Embryonic facial prominence (tissue), 1 donor: ENCODE measurements around the gene ANKRD39.
"Not testable (repeated sequence)": the region's sequence is repeated elsewhere in the genome, so short reads cannot be mapped to it uniquely, and the experiment has no call there.

ENCODE experiments used
- DNase-seq: peaks from one replicate; pipeline ENCODE4 v3.0.0-alpha.2; 2016; ENCODE audit errors: extremely low spot score

The ANKRD39 gene

DNA sequence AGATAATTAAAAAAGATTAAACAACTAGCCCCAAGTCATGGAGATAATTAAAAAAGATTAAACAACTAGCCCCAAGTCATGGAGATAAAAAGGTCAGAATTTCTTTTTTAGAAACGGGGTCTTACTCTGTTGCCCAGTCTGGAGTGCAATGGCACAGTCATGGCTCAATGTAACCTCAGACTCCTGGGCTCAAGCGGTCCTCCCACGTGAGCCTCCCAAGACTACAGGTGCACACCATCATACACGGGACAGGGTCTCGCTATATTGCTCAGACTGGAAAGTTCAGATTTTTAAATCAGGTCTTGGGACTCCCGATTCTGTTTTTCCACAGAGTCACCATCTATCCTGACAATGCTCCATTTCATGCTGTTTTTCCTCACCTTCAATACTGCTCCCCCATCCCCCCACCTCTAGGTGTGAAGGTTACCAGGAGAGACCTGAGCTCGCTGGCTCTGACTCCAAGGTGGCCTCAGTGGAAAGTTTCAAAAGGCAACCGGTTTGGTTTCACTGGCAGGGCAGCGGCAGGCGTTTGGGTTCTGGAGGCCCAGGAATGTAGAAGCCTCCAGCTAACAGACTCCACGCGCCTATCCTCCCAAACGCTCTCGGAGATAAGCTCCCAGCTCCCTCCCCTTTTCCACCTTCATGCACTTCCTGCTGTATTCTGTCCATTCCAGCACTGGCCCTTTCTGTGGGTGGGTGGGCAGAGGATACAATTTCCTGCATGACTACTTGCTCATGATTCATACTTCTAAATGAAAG, 15.0 kb upstream of the ANKRD39 start:
- DNase-seq = no peak

DNA sequence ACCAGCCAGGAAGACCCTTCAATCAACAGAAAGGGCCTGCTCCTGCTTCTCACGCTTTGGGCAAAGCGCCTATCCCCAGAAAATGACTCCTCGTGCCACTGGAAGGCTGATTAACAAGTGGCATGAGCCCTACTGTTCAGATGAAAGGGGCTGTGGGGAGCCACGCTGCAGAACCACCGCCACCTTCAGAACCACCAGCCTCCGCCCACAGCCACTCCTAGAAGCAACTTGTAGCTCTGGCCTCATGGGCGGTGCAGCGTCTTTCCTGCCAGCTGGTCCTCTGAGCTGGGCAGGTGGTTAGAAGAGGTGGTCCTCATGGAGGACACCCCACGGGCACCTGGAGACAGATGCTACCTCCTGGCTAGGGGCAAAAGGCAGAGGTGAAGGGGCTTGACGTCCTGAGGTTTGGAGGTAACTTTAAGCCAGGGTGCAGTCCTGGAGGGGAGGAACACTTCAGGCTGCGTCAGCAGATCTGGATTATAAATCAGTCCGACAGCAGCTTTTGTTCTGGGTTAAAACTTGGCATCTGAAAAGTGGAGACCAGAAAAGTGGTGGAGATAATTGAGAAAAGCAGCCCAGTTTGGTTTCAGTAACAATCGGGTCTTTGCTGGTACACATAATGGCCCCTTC, 12.9 kb upstream of the ANKRD39 start:
- DNase-seq = no peak

DNA sequence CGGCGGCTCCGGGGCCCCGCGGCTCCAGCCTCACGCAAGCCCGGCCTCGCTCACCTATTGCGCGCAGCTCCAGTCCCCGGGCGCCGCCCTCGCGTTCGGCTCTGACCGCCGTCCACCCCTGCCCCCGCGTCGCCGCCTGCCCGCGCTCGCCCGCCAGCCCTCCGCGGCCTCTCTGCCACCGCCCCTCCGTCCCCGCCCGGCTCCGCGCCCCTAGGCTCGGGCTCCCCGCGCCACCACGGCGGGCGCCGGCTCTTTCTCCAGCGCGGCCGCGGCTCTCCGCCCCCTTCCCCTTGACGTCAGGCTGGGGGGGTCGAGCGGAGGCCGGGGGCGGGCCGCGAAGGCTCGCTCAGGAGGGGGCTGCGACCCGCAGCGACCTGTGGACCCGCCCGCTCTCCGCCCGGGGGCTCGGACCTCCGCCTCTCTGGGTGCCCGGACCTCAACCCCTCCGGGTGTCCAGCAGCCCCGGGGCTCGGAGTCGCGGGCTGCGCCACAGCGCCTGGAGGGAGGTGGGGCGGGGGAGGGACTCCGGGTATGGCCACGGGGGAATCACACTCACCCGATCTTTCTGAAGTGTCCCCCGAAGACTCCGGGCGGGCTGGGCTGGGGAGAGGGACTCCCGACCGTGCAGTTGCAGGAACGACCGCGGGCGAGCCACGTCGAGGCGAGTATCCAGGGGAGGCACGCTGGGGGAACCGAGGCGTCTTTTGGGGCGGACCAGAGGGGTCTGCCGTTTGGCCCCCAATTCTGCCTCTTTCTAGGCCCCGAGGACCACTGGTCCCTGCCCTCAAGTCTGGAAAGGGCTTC, 12.2 kb upstream of the ANKRD39 start, which contains the start of gene SEMA4C:
SEMA4C (minus strand) TSS at position 259 of the 804 bp plus-strand sequence. CDS start 2,194 bp downstream, outside the sequence.
- no peak for DNase-seq

DNA sequence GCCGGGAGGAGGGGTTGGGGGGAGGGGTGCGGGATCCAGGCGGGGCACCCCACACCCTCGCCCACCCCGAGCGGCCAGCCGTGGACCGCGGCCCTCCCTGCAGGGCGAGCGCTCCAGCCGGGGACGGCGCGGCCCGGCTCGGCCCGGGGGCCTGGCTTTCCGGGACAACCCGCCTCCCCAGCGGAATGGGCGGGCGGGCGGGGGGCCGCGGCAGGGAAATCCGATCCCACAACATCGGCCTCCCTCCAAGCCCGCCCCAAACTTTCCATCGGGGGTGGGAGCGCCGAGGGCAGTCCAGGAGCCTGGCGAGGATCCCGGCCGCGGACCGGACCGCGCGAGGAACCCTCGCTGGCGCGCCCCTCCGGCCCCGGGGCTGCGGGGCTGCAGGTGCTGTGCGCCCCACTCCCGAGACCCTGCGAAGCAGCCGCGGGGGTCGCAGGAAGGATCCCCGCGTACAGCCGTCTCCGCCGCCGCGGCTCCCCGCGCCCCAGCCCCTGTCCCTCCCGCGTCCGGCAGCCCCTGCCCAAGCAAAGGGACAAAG, 11.5 kb upstream of the ANKRD39 start:
- no peak for DNase-seq

DNA sequence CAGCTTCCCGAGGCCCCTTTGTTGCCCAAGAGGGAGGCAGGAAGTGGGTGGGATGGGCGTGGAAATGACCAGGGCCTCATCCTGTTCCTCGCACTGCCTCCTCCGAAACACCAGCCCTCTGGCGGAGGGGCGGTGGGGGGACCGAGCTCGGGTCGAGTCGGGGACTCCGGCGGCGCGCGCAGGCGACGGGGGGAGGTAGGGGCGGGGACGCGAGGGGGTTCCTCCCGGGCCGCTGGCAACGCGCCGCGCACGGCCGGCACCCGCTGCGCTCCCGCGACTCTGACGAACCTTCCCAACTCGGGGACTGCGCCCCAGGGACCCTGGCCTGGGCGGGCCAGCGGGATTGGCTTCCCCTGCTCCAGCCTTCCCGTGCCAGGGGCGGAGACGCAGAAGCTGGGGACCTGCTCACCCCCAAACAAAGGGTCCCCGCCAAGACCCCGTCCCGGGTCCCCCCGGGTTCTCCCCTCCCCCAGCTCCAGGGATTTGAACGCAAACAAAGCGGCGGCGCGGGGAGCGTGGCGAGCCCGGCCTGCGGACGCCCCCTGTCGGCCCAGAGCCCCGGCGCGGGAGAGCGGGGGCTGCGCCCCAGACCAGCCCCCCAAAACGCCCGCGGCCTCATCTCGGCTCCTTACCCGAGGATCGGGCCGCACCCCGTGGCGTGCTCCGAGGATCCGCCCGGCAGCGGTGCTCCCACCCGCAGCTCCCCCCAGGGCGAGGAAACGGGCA, 10.9 kb upstream of the ANKRD39 start:
- no peak for DNase-seq

DNA sequence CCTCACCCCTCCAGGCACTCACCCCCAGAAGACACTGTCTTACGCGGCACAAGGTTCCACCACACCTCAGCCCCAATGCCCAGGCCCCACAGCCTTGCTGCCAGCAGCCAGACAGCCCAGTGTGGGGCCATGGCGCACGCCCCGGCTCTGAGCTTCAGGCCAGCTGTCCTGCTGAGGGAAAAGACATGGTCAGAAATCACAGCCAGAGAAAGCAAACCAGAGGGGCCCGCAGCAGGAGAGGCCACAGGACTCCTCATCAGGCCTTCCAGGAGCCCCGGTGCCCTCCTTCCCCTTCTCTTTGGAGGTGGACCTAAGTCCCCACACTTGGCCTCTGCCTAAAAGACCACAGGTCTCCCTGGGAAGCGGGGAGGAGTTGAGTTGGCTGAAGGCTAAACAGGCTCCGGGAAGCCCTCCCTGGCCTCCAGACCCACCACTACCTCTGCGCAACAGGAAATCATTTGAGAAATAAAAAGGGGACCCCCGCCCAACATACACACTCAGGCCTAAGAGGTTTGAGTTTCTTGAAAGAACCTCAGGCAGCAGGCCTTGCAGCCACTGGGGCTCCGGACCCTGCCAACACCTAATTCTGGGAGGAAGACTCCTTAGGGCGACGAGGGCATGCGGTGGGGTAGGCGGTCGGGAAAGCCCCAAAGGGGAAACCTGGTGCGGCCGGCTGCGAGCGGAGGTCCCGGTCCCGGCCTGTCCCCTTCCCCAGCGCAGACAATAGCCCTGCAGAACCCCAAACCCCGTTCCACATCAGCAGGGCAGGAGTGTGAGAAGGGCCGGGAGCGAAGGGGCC, 10.1 kb upstream of the ANKRD39 start:
- no peak for DNase-seq

DNA sequence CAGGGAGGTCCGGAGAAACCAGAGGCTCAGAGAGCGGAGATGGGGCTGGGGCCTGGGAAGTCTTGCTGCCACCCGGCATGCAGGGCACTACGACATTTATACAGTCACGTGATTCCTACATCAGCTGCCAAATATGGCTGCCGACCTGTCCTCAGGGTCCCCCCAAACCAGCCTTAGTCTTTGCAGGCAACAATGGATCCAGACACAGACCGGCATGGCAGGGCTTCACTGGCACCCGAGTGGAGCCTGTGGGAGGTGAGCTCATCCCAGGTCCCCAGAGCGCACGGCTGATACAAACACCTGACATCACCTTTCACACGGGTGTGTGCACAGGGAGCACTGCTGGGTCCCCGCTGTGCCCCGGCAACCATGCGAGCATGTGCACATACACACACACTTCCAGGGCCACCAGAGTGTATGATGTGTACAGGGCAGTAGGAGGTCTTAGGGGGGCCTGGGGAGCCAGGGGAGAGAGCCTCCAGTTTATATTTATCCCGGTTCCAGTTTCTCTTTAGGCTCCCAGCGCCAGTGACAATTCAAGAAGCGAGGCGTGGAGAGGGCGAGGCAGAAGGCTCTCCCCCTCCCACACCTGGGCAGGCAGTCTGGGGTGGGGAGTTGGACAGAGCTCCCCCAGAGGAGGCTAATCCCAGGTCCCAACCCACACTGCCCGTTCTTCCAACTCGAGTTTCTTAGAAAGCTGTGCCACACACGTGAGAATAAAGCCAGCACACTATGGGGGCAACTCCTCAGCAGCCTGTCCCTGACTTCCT, 9.4 kb upstream of the ANKRD39 start:
- DNase-seq = no peak

DNA sequence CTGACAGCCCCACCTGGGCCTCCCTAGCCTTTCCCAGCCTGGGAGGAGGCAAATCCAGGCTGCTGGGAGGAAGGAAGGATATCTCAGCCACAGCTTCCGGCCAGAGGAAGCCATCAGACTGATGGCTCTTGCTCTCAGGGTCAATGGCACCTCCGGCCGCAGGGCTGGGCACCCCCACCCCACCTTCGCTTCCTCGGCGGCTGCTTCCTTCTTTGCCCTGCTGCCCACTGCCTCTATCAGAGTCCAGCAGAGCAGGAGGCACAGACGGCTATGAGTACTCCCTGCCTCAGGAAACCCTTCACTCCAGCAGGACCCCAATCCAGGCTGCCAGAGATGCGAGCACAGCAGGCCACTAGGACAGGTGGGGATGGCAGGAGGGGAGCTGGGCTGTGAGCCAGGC, 8.8 kb upstream of the ANKRD39 start:
- DNase-seq = no peak

DNA sequence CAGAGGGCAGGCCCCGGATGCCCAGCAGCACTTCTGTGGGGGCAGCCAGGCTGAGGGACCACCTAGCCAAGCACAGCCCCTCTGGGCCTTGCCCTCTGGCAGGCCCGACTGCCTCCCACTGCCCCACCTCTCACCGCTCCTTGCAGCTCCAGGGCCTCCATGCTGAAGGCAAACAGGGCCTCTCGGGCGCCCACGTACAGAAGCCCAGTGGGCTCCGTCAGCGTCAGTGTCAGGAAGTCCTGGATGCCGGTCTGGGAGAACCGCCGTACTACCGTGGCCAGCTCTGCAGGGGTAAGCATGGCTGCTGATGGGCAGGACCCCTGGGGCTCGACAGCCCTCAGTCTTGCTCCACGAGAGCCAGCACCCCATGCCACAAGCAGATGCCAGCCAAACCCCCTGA, 8.3 kb upstream of the ANKRD39 start:
- no peak for DNase-seq

DNA sequence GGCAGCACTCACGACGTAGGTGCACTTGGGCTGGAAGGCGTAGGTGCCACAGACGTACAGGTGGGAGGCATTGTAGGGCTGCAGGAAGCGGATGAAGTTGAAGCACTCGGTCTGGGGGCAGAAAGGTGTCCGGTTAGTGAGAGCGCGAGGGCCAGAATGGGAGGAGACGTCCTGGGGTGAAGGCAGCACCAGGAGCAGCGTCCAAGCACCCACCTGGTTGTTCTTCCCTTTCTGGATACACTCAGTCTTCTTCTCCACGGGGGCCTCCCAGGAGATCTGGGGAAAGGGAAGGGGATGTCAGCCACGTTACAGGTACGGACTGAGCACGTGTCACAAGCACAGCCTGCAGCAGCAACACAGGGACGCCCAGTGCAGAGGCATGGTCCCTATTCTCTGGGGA, 7.8 kb upstream of the ANKRD39 start:
- no peak for DNase-seq

DNA sequence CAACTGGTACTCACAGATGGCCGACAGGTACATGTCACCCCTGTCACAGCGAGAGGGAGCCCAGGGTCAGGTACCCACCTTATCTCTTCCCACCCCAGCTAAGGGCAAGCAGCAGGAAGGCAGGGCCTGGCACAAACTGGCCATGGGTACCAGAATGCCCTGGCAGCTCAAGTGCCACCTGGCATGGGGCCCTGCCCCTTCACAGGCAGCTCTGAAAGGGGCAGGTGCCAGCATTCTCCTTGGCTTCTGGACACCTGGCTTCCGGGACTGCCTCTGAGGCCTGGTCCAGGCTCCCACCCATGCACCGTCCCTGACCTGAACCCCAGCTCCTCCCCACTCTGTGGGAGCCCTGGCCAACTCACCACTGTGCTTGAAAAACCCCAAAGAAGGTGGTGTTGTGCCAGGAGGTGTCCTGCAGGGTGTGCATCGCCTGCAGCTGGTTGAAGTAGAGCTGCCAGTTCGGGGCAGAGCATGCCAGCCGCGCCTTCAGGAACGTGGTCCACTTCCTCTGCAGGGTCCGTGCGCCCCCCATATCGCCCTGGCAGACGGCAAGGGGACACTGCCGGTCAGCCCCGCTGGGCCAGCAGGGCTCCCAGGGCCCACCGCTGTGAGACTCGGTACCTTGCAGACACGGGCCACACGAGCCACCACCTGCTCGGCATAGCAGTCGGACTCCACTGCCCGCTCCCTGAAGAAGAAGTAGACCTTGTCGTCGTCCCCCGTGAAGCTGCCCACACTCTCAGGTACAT, 6.7 kb upstream of the ANKRD39 start:
- DNase-seq = no peak

DNA sequence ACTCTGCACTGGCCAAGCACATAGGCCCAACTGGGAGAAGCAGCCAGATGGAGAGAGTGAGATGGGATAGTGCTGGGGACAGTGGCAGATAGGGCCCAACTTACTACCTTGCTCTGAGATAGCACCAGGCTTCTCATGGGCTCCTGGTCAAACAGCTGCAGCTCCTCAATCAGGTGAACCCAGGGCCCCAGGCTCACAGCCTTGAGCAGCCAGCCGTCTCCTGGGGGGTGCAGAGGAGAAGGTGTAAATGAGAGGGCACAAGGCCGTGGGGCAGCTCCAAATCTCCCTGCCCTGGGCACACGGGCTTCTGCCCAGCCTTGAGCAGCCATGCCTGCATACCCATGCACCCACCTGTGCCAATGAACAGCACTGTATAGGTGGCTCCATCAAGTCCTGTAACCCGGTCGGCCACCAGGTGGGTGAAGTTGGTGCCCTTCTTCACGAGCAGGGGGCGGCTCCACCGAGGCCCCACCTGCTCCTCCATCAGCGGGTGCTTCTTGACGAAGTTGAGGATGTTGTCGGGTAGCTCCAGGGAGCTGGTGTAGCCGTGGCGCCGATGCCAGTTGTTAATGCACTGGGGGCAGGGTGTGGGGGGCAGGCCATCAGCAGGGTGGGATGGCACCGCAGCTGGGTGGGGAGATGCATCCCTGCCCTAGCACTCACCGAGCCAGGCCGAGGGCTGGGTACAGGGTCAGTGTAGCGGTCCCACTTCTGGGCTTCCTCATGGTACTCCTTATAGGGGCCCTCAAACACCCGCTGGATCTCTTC, 5.9 kb upstream of the ANKRD39 start:
- no peak for DNase-seq

DNA sequence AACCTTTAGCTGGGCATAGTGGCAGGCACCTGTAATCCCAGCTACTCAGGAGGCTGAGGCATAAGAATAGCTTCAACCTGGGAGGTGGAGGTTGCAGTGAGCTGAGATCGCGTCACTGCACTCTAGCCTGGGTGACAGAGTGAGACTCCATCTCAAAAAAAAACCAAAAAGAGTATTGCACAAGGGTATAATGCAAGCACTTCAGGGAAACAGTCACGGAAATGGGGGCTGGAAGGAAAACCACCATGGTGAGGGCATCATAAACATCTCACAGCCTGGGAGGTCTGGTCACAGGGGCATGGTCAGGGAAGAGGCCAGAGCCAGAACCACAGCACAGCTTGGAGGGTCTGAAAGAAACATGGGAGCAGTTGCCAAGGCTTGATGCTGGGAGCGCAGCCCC, 5.2 kb upstream of the ANKRD39 start:
- not testable (repeated sequence) for DNase-seq

DNA sequence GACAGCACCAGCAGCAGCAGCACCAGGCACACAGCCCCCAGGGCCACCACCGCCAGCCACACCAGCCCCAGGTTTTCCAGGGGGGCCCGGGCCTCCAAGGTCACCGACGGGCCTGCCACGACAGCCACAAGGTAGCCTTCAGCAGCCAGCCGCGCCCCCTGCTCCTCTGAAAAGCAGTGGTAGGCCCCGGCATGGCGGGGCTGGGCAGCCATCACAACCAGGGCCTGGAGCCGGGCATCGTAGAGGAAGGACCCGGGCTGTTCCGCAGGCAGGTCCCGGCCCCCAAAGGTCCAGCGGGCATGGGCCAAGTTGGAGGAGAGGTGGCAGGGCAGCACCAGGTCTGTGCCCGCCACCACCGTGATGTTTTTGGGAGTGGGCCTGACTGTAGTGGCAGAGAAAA, 3.3 kb upstream of the ANKRD39 start:
- no peak for DNase-seq

DNA sequence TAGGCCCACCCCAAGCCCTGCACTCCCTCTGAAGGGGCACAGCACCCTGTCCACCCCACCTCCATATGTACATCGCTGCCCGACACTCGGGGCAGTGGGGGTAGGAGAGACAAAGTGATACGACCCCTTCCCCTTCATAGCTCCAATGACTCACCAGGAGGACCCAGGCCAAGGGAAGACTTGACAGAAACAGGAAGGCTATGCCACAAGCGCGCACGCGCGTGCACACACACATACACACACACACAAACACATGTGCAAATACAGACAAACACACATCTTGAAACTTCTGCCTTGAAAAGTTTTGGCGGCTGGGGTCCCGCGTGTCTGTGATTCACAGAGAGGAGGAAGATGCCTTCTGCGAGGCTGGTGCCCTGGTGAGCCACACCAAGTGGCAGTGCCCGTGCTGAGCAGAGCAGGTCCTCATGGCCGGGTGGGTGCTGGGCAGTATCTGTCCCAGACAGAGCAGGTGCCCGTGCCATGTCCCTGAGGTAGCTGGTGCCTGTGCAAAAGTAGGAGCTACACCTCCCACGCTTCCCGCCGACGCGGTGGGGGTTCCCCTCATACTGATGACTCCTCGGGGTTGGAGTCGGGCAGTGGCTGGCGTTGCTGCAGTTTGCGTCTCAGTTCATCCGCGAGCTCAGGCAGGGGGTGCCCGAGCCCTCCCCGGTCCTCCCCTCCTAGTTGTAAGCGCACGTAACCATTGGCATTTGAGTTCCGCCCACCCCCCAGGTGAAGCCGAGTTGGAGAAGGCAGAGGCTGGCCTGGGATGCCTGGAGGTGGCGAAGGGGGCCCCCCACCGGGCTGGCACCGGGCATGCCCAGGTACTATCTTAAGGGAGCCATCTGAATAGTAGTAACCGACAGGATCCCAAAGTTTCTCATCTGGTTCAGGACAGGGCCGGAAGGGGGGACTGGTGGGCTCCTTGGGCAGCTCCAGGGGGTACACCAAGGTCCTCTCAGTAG, 2.5 kb upstream of the ANKRD39 start:
- no peak for DNase-seq

DNA sequence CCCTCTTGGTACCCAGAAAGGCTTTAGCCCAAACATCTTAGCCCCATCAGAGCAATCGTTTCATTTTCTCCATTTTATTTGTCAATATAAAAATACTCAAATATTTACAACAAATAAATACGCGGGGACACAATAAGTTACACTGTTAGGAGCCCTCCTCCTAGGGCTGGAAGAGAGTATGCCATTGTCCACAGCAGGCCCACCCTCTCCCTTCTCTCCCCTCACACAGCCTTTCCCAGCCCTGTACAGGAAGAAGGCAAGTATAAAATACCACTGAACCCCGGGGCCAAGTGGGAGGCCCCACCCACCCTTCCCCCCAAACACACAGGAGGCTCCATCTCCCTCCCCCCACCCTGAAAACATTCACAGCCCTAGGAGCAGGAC, 1.9 kb upstream of the ANKRD39 start:
- no peak for DNase-seq

DNA sequence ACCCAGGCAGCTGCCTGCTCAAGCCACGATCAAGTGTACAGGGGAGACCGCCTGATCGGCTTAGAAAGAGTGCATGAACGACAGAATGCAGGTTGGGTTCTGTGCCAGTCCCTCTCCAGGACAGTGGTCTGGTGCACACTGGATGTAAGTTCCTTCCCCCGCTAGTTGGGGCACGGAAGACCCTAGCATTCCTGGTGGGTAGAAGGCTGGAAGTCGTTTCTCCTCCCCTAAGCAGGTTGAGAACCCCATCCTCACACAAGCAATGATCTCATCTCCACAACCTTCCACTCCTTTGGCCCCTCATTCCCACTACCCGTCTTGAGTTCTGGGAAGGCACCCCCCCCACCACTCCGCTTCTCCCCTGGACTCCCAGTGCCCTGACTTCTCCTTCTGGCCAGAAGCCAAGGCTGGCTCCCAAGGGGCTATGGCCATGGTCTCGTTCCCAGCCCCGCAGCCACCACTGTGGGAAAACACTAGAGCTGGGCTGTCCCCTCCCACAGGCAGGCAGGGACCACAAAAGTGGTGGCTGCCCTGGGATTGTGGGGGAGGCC, 1.4 kb upstream of the ANKRD39 start:
- DNase-seq = no peak
